HG03066 (cell line): Measurements from ENCODE around the gene ARL6IP5.

ENCODE experiments used
- ATAC-seq: cut with Tn5 transposase; IDR thresholded peaks from one replicate; pipeline ENCODE4 v1.9.1; 2021; ENCODE audit warnings: low read depth; ENCODE audit not compliant: unreplicated experiment

The ARL6IP5 gene

GRCh38 chr3:69144631-69145245 lies 60.0 kb downstream of the ARL6IP5 start:
- no peak for ATAC-seq

- no peak for ATAC-seq
These were observed 61.0 kb downstream of the ARL6IP5 start for GRCh38 chr3:69145688-69146087.

DNA sequence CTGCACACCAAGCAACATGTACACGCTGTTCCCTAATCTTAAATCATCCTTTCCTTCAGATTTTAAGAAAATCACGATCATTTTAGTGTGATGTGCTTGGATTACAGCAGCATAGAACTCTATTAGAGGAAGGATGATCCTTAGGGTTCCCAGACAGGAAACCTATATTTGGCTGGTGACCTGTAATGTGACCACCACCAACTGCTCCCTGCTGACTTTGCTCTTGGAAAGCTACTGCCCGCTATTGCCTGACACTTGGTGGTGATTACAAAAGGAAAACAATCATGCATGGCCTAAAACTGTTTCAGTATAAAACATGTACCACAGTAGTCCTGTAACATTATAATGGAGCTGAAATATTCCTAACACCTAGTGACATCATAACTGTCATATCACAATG lies 64.8 kb downstream of the ARL6IP5 start:
- ATAC-seq: no peak
